ENCODE data around the gene SLC10A3. TPM values are rescaled to one million over a fixed set of nuclear protein-coding genes. Genes with fewer than 3 reads are reported as not detected.

Gene SLC10A3
- total and polyA plus RNA-seq, 4 experiments from 2014 or later = 22.5 to 62.3 (median 42.6) TPM

GRCh38 chrX:154470434-154470833 is 20.0 kb downstream of the SLC10A3 start:
- peak overlapping the region in 1 of 7 donors; percentile 61 for H3K27ac Mint-ChIP-seq

GRCh38 chrX:154469880-154470279 is 20.5 kb downstream of the SLC10A3 start:
- Histone ChIP-seq H3K27ac (ENCODE audit: low read depth, low read length) (no peak overlapping the region), H3K9me3 (ENCODE audit: control insufficient read depth in 1 of 2, low read length in 2 of 2) (no peaks in the 10 kb centered on the region), H3K36me3 (ENCODE audit: insufficient read depth, low read length) (peaks cover 5% of the 10 kb centered on the region), H3K4me3 (ENCODE audit: low read length in 2 of 2) (no peak overlapping the region), H3K27me3 (ENCODE audit: insufficient read depth, low read length) (no peaks in the 10 kb centered on the region), H3K4me1 (ENCODE audit: insufficient read depth, low read length) (no peaks in the 10 kb centered on the region)
- Mint-ChIP-seq H3K4me1 (peaks cover 0 to 4% (median 0%) of the 10 kb centered on the region in 4 donors), H3K9me3 (no peaks in the 10 kb centered on the region), H3K4me3 (no peak overlapping the region), H3K36me3 (peaks cover 0 to 18% of the 10 kb centered on the region in 2 donors), H3K27ac (no peak overlapping the region), H3K27me3 (no peaks in the 10 kb centered on the region)
- no peak for DNase-seq
- intact Hi-C loops (cut with micrococcal nuclease) = loop anchor here (10.0 kb wide), 1 partner anchor 55 kb away; the partner anchor contains the start of gene TAFAZZIN
- POLR2A ChIA-PET (ENCODE audit: partially characterized antibody) = interaction anchor here (2.0 kb wide), 1 partner anchor 7 kb away, joined by 6 read pairs; no protein-coding TSS in a partner anchor
- CTCF ChIA-PET (ENCODE audit: partially characterized antibody) = no interaction called here

More at GRCh38 chrX:154470434-154470833, 20.0 kb downstream of the SLC10A3 start:
- Histone ChIP-seq H3K27ac (ENCODE audit: low read depth, low read length) (no peak overlapping the region), H3K4me1 (ENCODE audit: insufficient read depth, low read length) (no peaks in the 10 kb centered on the region), H3K27me3 (ENCODE audit: insufficient read depth, low read length) (no peaks in the 10 kb centered on the region), H3K4me3 (ENCODE audit: low read length in 2 of 2) (no peak overlapping the region), H3K9me3 (ENCODE audit: control insufficient read depth in 1 of 2, low read length in 2 of 2) (no peaks in the 10 kb centered on the region), H3K36me3 (ENCODE audit: insufficient read depth, low read length) (peaks cover 5% of the 10 kb centered on the region)
- H3K36me3 Mint-ChIP-seq = peaks cover 0 to 15% of the 10 kb centered on the region in 2 donors
- ChIA-PET CTCF (ENCODE audit: partially characterized antibody) (no interaction called here), POLR2A (ENCODE audit: partially characterized antibody) (no interaction called here)
- H3K27me3 Mint-ChIP-seq = no peaks in the 10 kb centered on the region
- peaks cover 0 to 4% (median 0%) of the 10 kb centered on the region in 4 donors for H3K4me1 Mint-ChIP-seq
- DNase-seq = no peak
- H3K9me3 Mint-ChIP-seq = no peaks in the 10 kb centered on the region
- intact Hi-C loops (cut with micrococcal nuclease) = loop anchor here (10.0 kb wide), 1 partner anchor 56 kb away; the partner anchor contains the start of gene TAFAZZIN
- H3K4me3 Mint-ChIP-seq = no peak overlapping the region

GRCh38 chrX:154469114-154469513 is 21.3 kb downstream of the SLC10A3 start:
- no peaks in the 10 kb centered on the region for H3K9me3 Mint-ChIP-seq
- Histone ChIP-seq H3K27me3 (ENCODE audit: insufficient read depth, low read length) (no peaks in the 10 kb centered on the region), H3K27ac (ENCODE audit: low read depth, low read length) (no peak overlapping the region), H3K4me3 (ENCODE audit: low read length in 2 of 2) (no peak overlapping the region), H3K36me3 (ENCODE audit: insufficient read depth, low read length) (peaks cover 5% of the 10 kb centered on the region), H3K9me3 (ENCODE audit: control insufficient read depth in 1 of 2, low read length in 2 of 2) (no peaks in the 10 kb centered on the region), H3K4me1 (ENCODE audit: insufficient read depth, low read length) (no peaks in the 10 kb centered on the region)
- H3K4me1 Mint-ChIP-seq = peaks cover 0 to 4% (median 0%) of the 10 kb centered on the region in 4 donors
- POLR2A ChIA-PET (ENCODE audit: partially characterized antibody) = interaction anchor here (1.7 to 2.0 kb wide), 2 partner anchors 8 to 10 kb away, joined by 5 to 6 read pairs; partner anchors contain the start of gene PLXNA3
- no peaks in the 10 kb centered on the region for H3K27me3 Mint-ChIP-seq
- no peak overlapping the region for H3K27ac Mint-ChIP-seq
- intact Hi-C loops (cut with micrococcal nuclease) = no loop called here
- no peak for DNase-seq
- CTCF ChIA-PET (ENCODE audit: partially characterized antibody) = no interaction called here
- no peak overlapping the region for H3K4me3 Mint-ChIP-seq
- H3K36me3 Mint-ChIP-seq = peaks cover 0 to 18% of the 10 kb centered on the region in 2 donors

GRCh38 chrX:154468217-154468616 is 22.2 kb downstream of the SLC10A3 start:
- no peaks in the 10 kb centered on the region for H3K4me1 ChIP-seq (ENCODE audit: insufficient read depth, low read length)
- H3K4me1 Mint-ChIP-seq = peaks cover 0 to under 1% (median 0%) of the 10 kb centered on the region in 4 donors
- no peak overlapping the region for H3K4me3 Mint-ChIP-seq
- H3K27me3 ChIP-seq (ENCODE audit: insufficient read depth, low read length) = no peaks in the 10 kb centered on the region
- H3K27me3 Mint-ChIP-seq = no peaks in the 10 kb centered on the region
- peaks cover 5% of the 10 kb centered on the region for H3K36me3 ChIP-seq (ENCODE audit: insufficient read depth, low read length)
- H3K36me3 Mint-ChIP-seq = peaks cover 0 to 11% of the 10 kb centered on the region in 2 donors
- CTCF ChIA-PET (ENCODE audit: partially characterized antibody) = no interaction called here
- intact Hi-C loops (cut with micrococcal nuclease) = no loop called here
- no peaks in the 10 kb centered on the region for H3K9me3 Mint-ChIP-seq
- DNase-seq = no peak
- no peaks in the 10 kb centered on the region for H3K9me3 ChIP-seq (ENCODE audit: control insufficient read depth in 1 of 2, low read length in 2 of 2)
- no peak overlapping the region for H3K27ac Mint-ChIP-seq
- POLR2A ChIA-PET (ENCODE audit: partially characterized antibody) = interaction anchor here (1.0 to 2.0 kb wide), 3 partner anchors 9 to 24 kb away, joined by 3 to 6 read pairs (median 5); partner anchors contain the start of genes FAM50A and PLXNA3
- no peak overlapping the region for H3K27ac ChIP-seq (ENCODE audit: low read depth, low read length)
- no peak overlapping the region for H3K4me3 ChIP-seq (ENCODE audit: low read length in 2 of 2)

GRCh38 chrX:154467556-154467955 is 22.9 kb downstream of the SLC10A3 start:
- H3K36me3 Mint-ChIP-seq = peaks cover 0 to 15% of the 10 kb centered on the region in 2 donors
- no peak overlapping the region for H3K27ac Mint-ChIP-seq
- no peaks in the 10 kb centered on the region for H3K9me3 Mint-ChIP-seq
- no peaks in the 10 kb centered on the region for H3K27me3 Mint-ChIP-seq
- ChIA-PET POLR2A (ENCODE audit: partially characterized antibody) (interaction anchor here (1.7 kb wide), 1 partner anchor 49 kb away, joined by 6 read pairs; the partner anchor contains the start of gene FAM3A), CTCF (ENCODE audit: partially characterized antibody) (no interaction called here)
- H3K36me3 ChIP-seq (ENCODE audit: insufficient read depth, low read length) = peaks cover 8% of the 10 kb centered on the region
- no peaks in the 10 kb centered on the region for H3K4me1 ChIP-seq (ENCODE audit: insufficient read depth, low read length)
- no peaks in the 10 kb centered on the region for H3K9me3 ChIP-seq (ENCODE audit: control insufficient read depth in 1 of 2, low read length in 2 of 2)
- no peak overlapping the region for H3K4me3 ChIP-seq (ENCODE audit: low read length in 2 of 2)
- no peak overlapping the region for H3K4me3 Mint-ChIP-seq
- no peak for DNase-seq
- H3K27ac ChIP-seq (ENCODE audit: low read depth, low read length) = no peak overlapping the region
- H3K4me1 Mint-ChIP-seq = peaks cover 0 to 3% (median 0%) of the 10 kb centered on the region in 4 donors
- intact Hi-C loops (cut with micrococcal nuclease) = no loop called here
- H3K27me3 ChIP-seq (ENCODE audit: insufficient read depth, low read length) = no peaks in the 10 kb centered on the region

- CTCF ChIA-PET (ENCODE audit: partially characterized antibody) = no interaction called here
- no peak for DNase-seq
- Mint-ChIP-seq H3K27ac (no peak overlapping the region), H3K9me3 (no peaks in the 10 kb centered on the region), H3K27me3 (no peaks in the 10 kb centered on the region), H3K4me3 (no peak overlapping the region), H3K36me3 (peaks cover 0 to 14% of the 10 kb centered on the region in 2 donors), H3K4me1 (peaks cover 0 to 3% (median 0%) of the 10 kb centered on the region in 4 donors)
- Histone ChIP-seq H3K36me3 (ENCODE audit: insufficient read depth, low read length) (peaks cover 8% of the 10 kb centered on the region), H3K4me1 (ENCODE audit: insufficient read depth, low read length) (no peaks in the 10 kb centered on the region), H3K9me3 (ENCODE audit: control insufficient read depth in 1 of 2, low read length in 2 of 2) (no peaks in the 10 kb centered on the region), H3K27ac (ENCODE audit: low read depth, low read length) (no peak overlapping the region), H3K27me3 (ENCODE audit: insufficient read depth, low read length) (no peaks in the 10 kb centered on the region), H3K4me3 (ENCODE audit: low read length in 2 of 2) (no peak overlapping the region)
- POLR2A ChIA-PET (ENCODE audit: partially characterized antibody) = interaction anchor here (0.9 to 1.7 kb wide), 3 partner anchors 10 to 49 kb away, joined by 3 to 6 read pairs (median 3); partner anchors contain the start of gene FAM3A
- intact Hi-C loops (cut with micrococcal nuclease) = no loop called here
These were observed 23.5 kb downstream of the SLC10A3 start for GRCh38 chrX:154466907-154467306.

- H3K36me3 ChIP-seq (ENCODE audit: insufficient read depth, low read length) = peaks cover 3% of the 10 kb centered on the region
- no peak for DNase-seq
- Mint-ChIP-seq H3K36me3 (peaks cover 0 to 21% of the 10 kb centered on the region in 2 donors), H3K9me3 (no peaks in the 10 kb centered on the region), H3K27ac (peak overlapping the region in 1 of 7 donors; percentile 73), H3K27me3 (no peaks in the 10 kb centered on the region), H3K4me3 (no peak overlapping the region), H3K4me1 (peaks cover 0 to 3% (median 0%) of the 10 kb centered on the region in 4 donors)
- H3K9me3 ChIP-seq (ENCODE audit: control insufficient read depth in 1 of 2, low read length in 2 of 2) = no peaks in the 10 kb centered on the region
- no peaks in the 10 kb centered on the region for H3K27me3 ChIP-seq (ENCODE audit: insufficient read depth, low read length)
- no peak overlapping the region for H3K4me3 ChIP-seq (ENCODE audit: low read length in 2 of 2)
- intact Hi-C loops (cut with micrococcal nuclease) = no loop called here
- H3K4me1 ChIP-seq (ENCODE audit: insufficient read depth, low read length) = no peaks in the 10 kb centered on the region
- no peak overlapping the region for H3K27ac ChIP-seq (ENCODE audit: low read depth, low read length)
- POLR2A ChIA-PET (ENCODE audit: partially characterized antibody) = interaction anchor here (0.9 to 1.7 kb wide), 3 partner anchors 11 to 50 kb away, joined by 3 to 6 read pairs (median 3); partner anchors contain the start of gene FAM3A
- CTCF ChIA-PET (ENCODE audit: partially characterized antibody) = no interaction called here
These were observed 24.4 kb downstream of the SLC10A3 start for GRCh38 chrX:154466036-154466435.
